Measurements from ENCODE around the gene LYPD5.

The LYPD5 gene

GRCh38 chr19:43784981-43785808 is 17.1 kb downstream of the LYPD5 start:
- H3K27ac ChIP-seq (ENCODE audit: low read depth, low read length) = no peak overlapping the region
- no peak overlapping the region for H3K4me3 ChIP-seq (ENCODE audit: low read depth, low read length)
- H3K27me3 ChIP-seq (ENCODE audit: control insufficient read depth, insufficient read depth, low read length) = no peaks in the 10 kb centered on the region
- H3K36me3 ChIP-seq (ENCODE audit: control insufficient read depth, insufficient read depth, low read length) = no peaks in the 10 kb centered on the region
- H3K9me3 ChIP-seq (ENCODE audit: control insufficient read depth, insufficient read depth, low read depth, low read length) = no peaks in the 10 kb centered on the region
- peaks cover 4% of the 10 kb centered on the region for H3K4me1 ChIP-seq (ENCODE audit: control insufficient read depth, insufficient read depth, low read length)
- H3K9ac ChIP-seq (ENCODE audit: low read length) = no peak overlapping the region

- Histone ChIP-seq H3K9ac (ENCODE audit: low read length) (no peak overlapping the region), H3K4me3 (ENCODE audit: low read depth, low read length) (no peak overlapping the region), H3K36me3 (ENCODE audit: control insufficient read depth, insufficient read depth, low read length) (no peaks in the 10 kb centered on the region), H3K27me3 (ENCODE audit: control insufficient read depth, insufficient read depth, low read length) (no peaks in the 10 kb centered on the region), H3K27ac (ENCODE audit: low read depth, low read length) (no peak overlapping the region), H3K4me1 (ENCODE audit: control insufficient read depth, insufficient read depth, low read length) (peaks cover 11% of the 10 kb centered on the region), H3K9me3 (ENCODE audit: control insufficient read depth, insufficient read depth, low read depth, low read length) (no peaks in the 10 kb centered on the region)
These were observed 17.8 kb downstream of the LYPD5 start for GRCh38 chr19:43784241-43784980.

- no peak overlapping the region for H3K4me3 ChIP-seq (ENCODE audit: low read depth, low read length)
- no peaks in the 10 kb centered on the region for H3K27me3 ChIP-seq (ENCODE audit: control insufficient read depth, insufficient read depth, low read length)
- H3K9ac ChIP-seq (ENCODE audit: low read length) = no peak overlapping the region
- no peaks in the 10 kb centered on the region for H3K9me3 ChIP-seq (ENCODE audit: control insufficient read depth, insufficient read depth, low read depth, low read length)
- H3K27ac ChIP-seq (ENCODE audit: low read depth, low read length) = no peak overlapping the region
- peaks cover 14% of the 10 kb centered on the region for H3K4me1 ChIP-seq (ENCODE audit: control insufficient read depth, insufficient read depth, low read length)
- H3K36me3 ChIP-seq (ENCODE audit: control insufficient read depth, insufficient read depth, low read length) = no peaks in the 10 kb centered on the region
These were observed 18.6 kb downstream of the LYPD5 start for GRCh38 chr19:43783636-43784035.

- no peak overlapping the region for H3K27ac ChIP-seq (ENCODE audit: low read depth, low read length)
- H3K9ac ChIP-seq (ENCODE audit: low read length) = no peak overlapping the region
- H3K4me3 ChIP-seq (ENCODE audit: low read depth, low read length) = no peak overlapping the region
These were observed 19.5 kb downstream of the LYPD5 start for GRCh38 chr19:43782689-43783231.

GRCh38 chr19:43782311-43782660 is 20.0 kb downstream of the LYPD5 start:
- Histone ChIP-seq H3K27ac (ENCODE audit: low read depth, low read length) (no peak overlapping the region), H3K4me1 (ENCODE audit: control insufficient read depth, insufficient read depth, low read length) (peaks cover 22% of the 10 kb centered on the region), H3K9ac (ENCODE audit: low read length) (no peak overlapping the region)

More at GRCh38 chr19:43782689-43783231, 19.5 kb downstream of the LYPD5 start:
- Histone ChIP-seq H3K4me1 (ENCODE audit: control insufficient read depth, insufficient read depth, low read length) (peaks cover 17% of the 10 kb centered on the region), H3K27me3 (ENCODE audit: control insufficient read depth, insufficient read depth, low read length) (no peaks in the 10 kb centered on the region), H3K36me3 (ENCODE audit: control insufficient read depth, insufficient read depth, low read length) (no peaks in the 10 kb centered on the region), H3K9me3 (ENCODE audit: control insufficient read depth, insufficient read depth, low read depth, low read length) (no peaks in the 10 kb centered on the region)

DNA sequence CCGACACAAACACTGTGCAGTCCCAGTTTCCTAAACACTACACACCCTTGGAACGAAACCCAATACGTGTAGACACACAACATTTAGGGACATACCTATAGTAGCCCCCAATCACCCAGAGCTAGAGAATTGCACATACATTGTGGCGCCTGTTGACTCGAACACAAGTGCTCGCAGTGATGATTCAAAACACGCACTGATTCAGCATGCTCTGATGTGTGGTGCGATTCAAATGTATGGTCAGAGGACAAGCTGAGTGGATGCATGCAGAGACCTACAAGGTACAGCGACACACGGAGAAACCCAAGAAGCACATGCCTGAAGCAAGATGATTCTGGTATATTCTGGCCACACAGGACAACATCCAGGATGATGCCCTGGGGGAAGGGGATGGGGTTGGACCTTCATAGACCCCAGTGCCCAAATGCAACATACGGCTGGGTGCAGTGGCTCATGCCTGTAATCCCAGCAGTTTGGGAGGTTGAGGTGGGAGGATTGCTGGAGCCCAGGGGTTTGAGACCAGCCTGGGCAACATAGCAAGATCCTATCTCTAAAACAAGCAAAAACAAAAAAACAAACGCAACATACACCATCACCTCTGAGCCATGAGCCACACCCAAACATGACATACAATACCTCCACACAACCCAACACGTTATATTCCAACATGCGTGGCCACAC is 20.5 kb downstream of the LYPD5 start:
- Histone ChIP-seq H3K9ac (ENCODE audit: low read length) (no peak overlapping the region), H3K27me3 (ENCODE audit: control insufficient read depth, insufficient read depth, low read length) (peaks cover 3% of the 10 kb centered on the region; the same call in 1 of the 2 replicates), H3K36me3 (ENCODE audit: control insufficient read depth, insufficient read depth, low read length) (no peaks in the 10 kb centered on the region), H3K27ac (ENCODE audit: low read depth, low read length) (no peak overlapping the region), H3K4me1 (ENCODE audit: control insufficient read depth, insufficient read depth, low read length) (peaks cover 26% of the 10 kb centered on the region), H3K4me3 (ENCODE audit: low read depth, low read length) (no peak overlapping the region), H3K9me3 (ENCODE audit: control insufficient read depth, insufficient read depth, low read depth, low read length) (no peaks in the 10 kb centered on the region)

More at GRCh38 chr19:43782311-43782660, 20.0 kb downstream of the LYPD5 start:
- no peaks in the 10 kb centered on the region for H3K9me3 ChIP-seq (ENCODE audit: control insufficient read depth, insufficient read depth, low read depth, low read length)
- H3K27me3 ChIP-seq (ENCODE audit: control insufficient read depth, insufficient read depth, low read length) = no peaks in the 10 kb centered on the region
- H3K4me3 ChIP-seq (ENCODE audit: low read depth, low read length) = no peak overlapping the region
- H3K36me3 ChIP-seq (ENCODE audit: control insufficient read depth, insufficient read depth, low read length) = no peaks in the 10 kb centered on the region

- H3K9me3 ChIP-seq (ENCODE audit: control insufficient read depth, insufficient read depth, low read depth, low read length) = no peaks in the 10 kb centered on the region
- H3K9ac ChIP-seq (ENCODE audit: low read length) = no peak within 1 kb of the TSS
- H3K4me1 ChIP-seq (ENCODE audit: control insufficient read depth, insufficient read depth, low read length) = peaks cover 31% of the 10 kb centered on the region
- peaks cover 9% of the 10 kb centered on the region; the same call in 1 of the 2 replicates for H3K27me3 ChIP-seq (ENCODE audit: control insufficient read depth, insufficient read depth, low read length)
- no peak within 1 kb of the TSS for H3K4me3 ChIP-seq (ENCODE audit: low read depth, low read length)
- no peak within 1 kb of the TSS for H3K27ac ChIP-seq (ENCODE audit: low read depth, low read length)
- H3K36me3 ChIP-seq (ENCODE audit: control insufficient read depth, insufficient read depth, low read length) = no peaks in the 10 kb centered on the region
These were observed 21.3 kb downstream of the LYPD5 start, which contains the start of gene KCNN4 for GRCh38 chr19:43780706-43781525. TSS of gene KCNN4 (minus strand) at chr19:43780973. CDS start at chr19:43780861, 112 bp downstream.

- H3K9me3 ChIP-seq (ENCODE audit: control insufficient read depth, insufficient read depth, low read depth, low read length) = no peaks in the 10 kb centered on the region
- no peak overlapping the region for H3K27ac ChIP-seq (ENCODE audit: low read depth, low read length)
- no peak overlapping the region for H3K9ac ChIP-seq (ENCODE audit: low read length)
- no peak overlapping the region for H3K4me3 ChIP-seq (ENCODE audit: low read depth, low read length)
- H3K4me1 ChIP-seq (ENCODE audit: control insufficient read depth, insufficient read depth, low read length) = peaks cover 27% of the 10 kb centered on the region
- no peaks in the 10 kb centered on the region for H3K36me3 ChIP-seq (ENCODE audit: control insufficient read depth, insufficient read depth, low read length)
- peaks cover 20% of the 10 kb centered on the region for H3K27me3 ChIP-seq (ENCODE audit: control insufficient read depth, insufficient read depth, low read length)
These were observed 22.4 kb downstream of the LYPD5 start for GRCh38 chr19:43779820-43780219.

DNA sequence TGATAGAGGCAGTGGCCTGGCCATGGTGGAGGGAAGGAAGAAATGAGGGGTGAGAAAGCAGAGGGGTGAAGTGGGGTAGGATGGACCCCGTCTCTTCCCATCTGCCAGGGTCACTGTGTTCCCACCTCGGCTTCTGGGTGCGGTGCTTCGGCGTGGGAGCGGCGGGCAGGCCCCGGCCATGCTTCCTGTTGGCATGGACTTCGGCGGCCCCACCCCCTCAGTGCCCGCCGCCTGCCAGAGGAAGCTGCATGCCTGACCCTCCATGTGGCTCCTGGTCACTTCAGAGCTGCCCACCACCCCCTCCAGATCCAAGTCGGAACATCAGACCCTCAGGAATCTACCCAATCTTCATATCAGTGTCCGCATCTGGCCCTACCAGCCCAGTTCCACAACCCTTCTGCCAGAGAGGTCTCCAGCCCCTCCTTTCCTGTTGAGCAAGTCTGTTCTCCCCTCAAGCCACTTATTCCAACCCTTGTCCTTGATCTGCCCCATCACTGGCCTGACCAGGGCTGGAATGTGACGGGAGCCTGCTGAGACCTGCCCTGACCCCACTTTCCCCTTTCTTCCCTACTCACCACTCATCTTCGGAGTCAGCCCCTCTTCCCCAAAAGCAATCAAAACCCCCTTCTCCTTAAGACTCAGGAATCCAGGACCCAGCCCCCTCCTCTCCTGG is 23.0 kb downstream of the LYPD5 start:
- Histone ChIP-seq H3K27ac (ENCODE audit: low read depth, low read length) (no peak overlapping the region), H3K27me3 (ENCODE audit: control insufficient read depth, insufficient read depth, low read length) (peaks cover 25% of the 10 kb centered on the region), H3K36me3 (ENCODE audit: control insufficient read depth, insufficient read depth, low read length) (no peaks in the 10 kb centered on the region), H3K4me1 (ENCODE audit: control insufficient read depth, insufficient read depth, low read length) (peaks cover 30% of the 10 kb centered on the region), H3K4me3 (ENCODE audit: low read depth, low read length) (no peak overlapping the region), H3K9ac (ENCODE audit: low read length) (no peak overlapping the region), H3K9me3 (ENCODE audit: control insufficient read depth, insufficient read depth, low read depth, low read length) (no peaks in the 10 kb centered on the region)

GRCh38 chr19:43778651-43779050 is 23.6 kb downstream of the LYPD5 start:
- H3K9ac ChIP-seq (ENCODE audit: low read length) = no peak overlapping the region
- H3K27me3 ChIP-seq (ENCODE audit: control insufficient read depth, insufficient read depth, low read length) = peaks cover 32% of the 10 kb centered on the region
- H3K4me3 ChIP-seq (ENCODE audit: low read depth, low read length) = no peak overlapping the region
- H3K9me3 ChIP-seq (ENCODE audit: control insufficient read depth, insufficient read depth, low read depth, low read length) = no peaks in the 10 kb centered on the region
- H3K36me3 ChIP-seq (ENCODE audit: control insufficient read depth, insufficient read depth, low read length) = no peaks in the 10 kb centered on the region
- H3K4me1 ChIP-seq (ENCODE audit: control insufficient read depth, insufficient read depth, low read length) = peaks cover 34% of the 10 kb centered on the region
- H3K27ac ChIP-seq (ENCODE audit: low read depth, low read length) = no peak overlapping the region
